ENCODE results near the gene NGEF. TPM values are rescaled to one million over a fixed set of nuclear protein-coding genes. Genes with fewer than 3 reads are reported as not detected.

Gene NGEF
- total and polyA plus RNA-seq, 7 donors: 0.28 to 13.9 (median 10.8) TPM; not detected in 2

- Histone ChIP-seq H3K4me1 (no peaks in the 10 kb centered on the region), H3K4me3 (no peak overlapping the region), H3K27ac (no peak overlapping the region), H3K27me3 (no peaks in the 10 kb centered on the region), H3K36me3 (peaks cover 0 to 26% (median 3%) of the 10 kb centered on the region in 4 donors), H3K9me3 (no peaks in the 10 kb centered on the region)
- intact Hi-C loops (cut with DNase I): no loop called here
- TF ChIP-seq POLR2A (IDR thresholded peaks at IDR 0.05) (no peak), POLR2AphosphoS5 (IDR thresholded peaks at IDR 0.05) (no peak), CTCF (IDR thresholded peaks at IDR 0.05) (no peak), EP300 (IDR thresholded peaks at IDR 0.05) (no peak)
- no peak for DNase-seq
- 95 to 97% methylated on average over 2 of the region's 2 CpGs for WGBS, 2 donors
Observed at GRCh38 chr2:232863996-232864395, 149.1 kb downstream of the NGEF start.

- Histone ChIP-seq H3K4me1 (no peaks in the 10 kb centered on the region), H3K36me3 (peaks cover 0 to 52% (median 24%) of the 10 kb centered on the region in 4 donors), H3K4me3 (no peak overlapping the region), H3K27ac (no peak overlapping the region), H3K27me3 (no peaks in the 10 kb centered on the region), H3K9me3 (no peaks in the 10 kb centered on the region)
- no peak for DNase-seq
- WGBS, 2 donors: 95 to 98% methylated on average over 5 of the region's 5 CpGs
- intact Hi-C loops (cut with DNase I): no loop called here
- TF ChIP-seq EP300 (IDR thresholded peaks at IDR 0.05): no peak
- no peak for TF ChIP-seq POLR2A (IDR thresholded peaks at IDR 0.05)
- no peak for TF ChIP-seq CTCF (IDR thresholded peaks at IDR 0.05)
- TF ChIP-seq POLR2AphosphoS5 (IDR thresholded peaks at IDR 0.05): no peak
Observed at GRCh38 chr2:232861353-232861752, 151.7 kb downstream of the NGEF start.

GRCh38 chr2:232860593-232861241 lies 152.3 kb downstream of the NGEF start:
- no peaks in the 10 kb centered on the region for H3K4me1 ChIP-seq
- no peaks in the 10 kb centered on the region for H3K9me3 ChIP-seq
- no peak overlapping the region for H3K4me3 ChIP-seq
- peaks cover 0 to 59% (median 24%) of the 10 kb centered on the region in 4 donors for H3K36me3 ChIP-seq
- TF ChIP-seq CTCF (IDR thresholded peaks at IDR 0.05): no peak
- TF ChIP-seq POLR2A (IDR thresholded peaks at IDR 0.05): no peak
- no peak for TF ChIP-seq EP300 (IDR thresholded peaks at IDR 0.05)
- TF ChIP-seq POLR2AphosphoS5 (IDR thresholded peaks at IDR 0.05): no peak
- 90 to 95% methylated on average over 9 of the region's 9 CpGs for WGBS, 2 donors
- no peak for DNase-seq
- no peaks in the 10 kb centered on the region for H3K27me3 ChIP-seq
- intact Hi-C loops (cut with DNase I): no loop called here
- no peak overlapping the region for H3K27ac ChIP-seq

- DNase-seq: no peak
- peaks cover 0 to 2% (median 0%) of the 10 kb centered on the region in 4 donors for H3K4me1 ChIP-seq
- H3K36me3 ChIP-seq: peaks cover 0 to 65% (median 24%) of the 10 kb centered on the region in 4 donors
- intact Hi-C loops (cut with DNase I): no loop called here
- no peak overlapping the region for H3K4me3 ChIP-seq
- TF ChIP-seq POLR2A (IDR thresholded peaks at IDR 0.05) (no peak), CTCF (IDR thresholded peaks at IDR 0.05) (no peak), EP300 (IDR thresholded peaks at IDR 0.05) (no peak), POLR2AphosphoS5 (IDR thresholded peaks at IDR 0.05) (no peak)
- no peak overlapping the region for H3K27ac ChIP-seq
- no peaks in the 10 kb centered on the region for H3K9me3 ChIP-seq
- 94 to 97% methylated on average over 4 of the region's 4 CpGs for WGBS, 2 donors
- no peaks in the 10 kb centered on the region for H3K27me3 ChIP-seq
Observed at GRCh38 chr2:232859385-232859916, 153.6 kb downstream of the NGEF start.
